Activated T-cell treated with anti-CD3 and anti-CD28 coated beads, Interleukin-2, amount 50 U/mL, for 48 hours (primary cell): ENCODE measurements around the gene PLEKHG1.

Experiments used
- DNase-seq, 2 experiments: peaks; one replicate each; pipeline ENCODE4 v3.0.0-alpha.2; 2020

The PLEKHG1 gene

DNA sequence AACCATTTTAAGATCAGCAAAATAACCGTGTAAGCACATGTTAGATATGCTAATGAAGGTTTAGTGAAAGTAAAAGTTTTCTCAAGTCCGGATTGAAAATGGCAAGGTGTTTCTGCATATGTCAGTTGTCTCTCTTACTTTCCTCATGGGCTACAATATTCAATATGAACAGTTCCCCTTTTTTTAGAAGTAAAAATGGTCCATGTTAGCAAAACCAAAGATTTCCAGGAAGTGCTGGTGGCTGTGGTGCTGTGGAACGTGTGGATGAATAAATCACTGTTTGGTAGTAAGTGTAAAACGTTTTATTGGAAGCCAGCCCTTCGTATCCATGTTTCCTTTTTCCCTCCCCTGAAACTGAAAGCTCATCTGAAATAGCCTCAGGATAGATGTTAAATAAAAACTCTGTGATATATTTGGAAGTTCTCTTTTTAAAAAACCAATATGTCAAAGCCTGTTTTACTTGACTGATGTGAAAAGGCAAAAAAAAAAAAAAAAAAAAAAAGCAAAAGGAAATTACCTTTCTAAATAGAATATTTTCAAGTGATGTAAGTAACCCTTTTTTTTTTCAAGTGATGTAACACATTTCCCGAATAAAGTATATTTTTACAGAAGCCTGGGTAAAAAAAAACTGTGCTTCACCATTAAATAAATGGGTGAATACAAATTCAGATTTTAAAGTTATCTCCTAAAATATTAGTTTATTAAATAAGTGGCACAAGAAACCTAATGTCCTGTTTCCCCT lies 41.9 kb downstream of the PLEKHG1 start:
- DNase-seq, result no peak

DNA sequence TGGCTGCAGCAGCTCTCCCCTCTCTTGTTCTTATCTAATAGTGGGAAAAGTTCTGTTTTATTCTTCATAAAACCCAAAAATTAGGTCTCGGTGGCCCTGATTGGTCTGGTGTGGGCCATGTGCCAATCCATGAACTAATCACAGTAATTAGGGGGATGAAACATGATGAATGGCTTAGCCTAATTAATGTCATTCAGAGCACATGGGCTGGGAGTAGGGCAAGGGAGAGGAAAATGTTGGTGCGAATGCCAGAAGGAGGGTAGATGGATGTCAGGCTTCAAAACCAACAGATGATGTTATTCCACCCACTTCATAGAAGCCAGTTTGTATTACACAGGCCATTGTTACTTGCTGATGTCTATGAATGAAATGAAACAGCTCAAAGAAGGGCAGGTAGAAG lies 46.5 kb downstream of the PLEKHG1 start:
- no peak for DNase-seq

DNA sequence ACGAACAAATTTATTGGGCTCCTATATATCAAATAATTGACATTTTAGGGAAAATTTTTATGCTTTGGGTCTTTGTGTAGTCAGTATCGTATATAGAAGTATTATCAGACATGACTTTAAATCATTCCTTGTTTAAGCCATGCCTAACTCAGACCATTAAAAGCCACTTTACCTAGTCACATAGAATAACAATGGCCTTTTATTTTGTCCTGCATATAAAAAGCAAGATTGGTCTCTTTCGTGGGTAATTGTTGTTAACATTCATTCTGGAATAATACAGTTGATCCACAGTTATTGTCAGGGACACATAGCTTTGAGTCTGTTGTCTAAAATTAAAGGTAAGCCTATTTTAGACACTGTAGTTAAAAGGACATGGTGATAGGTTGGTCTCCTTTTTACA lies 47.4 kb downstream of the PLEKHG1 start:
- no peak for DNase-seq
